IMR-90 (cell line): ENCODE results near the gene INPP5J. TPM values are rescaled to one million over a fixed set of nuclear protein-coding genes. Genes with fewer than 3 reads are reported as not detected.

Experiments
- ATAC-seq: fragments of 200-7000 bp; cut with Tn5 transposase; 2 replicates; pipeline ENCODE4 v1.9.1; 2020; ENCODE audit warnings: low read depth, mild to moderate bottlenecking, moderate library complexity
- BruUV-seq: library from RNA; stranded (reverse); fragments of 400-500 nt; replicated peaks from 2 replicates; lab custom pipeline; 2021; lab: Mats Ljungman, UMichigan
- CTCF ChIA-PET: fragments of 300-600 bp; formaldehyde crosslinking; extraction: SDS; loops from one replicate; lab custom pipeline; 2021; ENCODE audit warnings: antibody characterized with exemption; lab: Yijun Ruan, JAX
- POLR2A ChIA-PET: fragments of 300-600 bp; sonication (Branson Sonifier 250); formaldehyde crosslinking; loops from one replicate; lab custom pipeline; 2022; ENCODE audit warnings: antibody characterized with exemption; ENCODE audit not compliant: unreplicated experiment; lab: Charles Lee
- DNase-seq: peaks from one replicate; pipeline ENCODE4 v3.0.0; 2013
- H2AFZ ChIP-seq: replicated peaks from 2 replicates; pipeline ENCODE3; 2013; ENCODE audit warnings: low read length, mild to moderate bottlenecking; ENCODE audit not compliant: poor library complexity
- H2AK5ac ChIP-seq: 2 replicates; pipeline ENCODE4 v1.6.1; 2013; ENCODE audit warnings: low read depth, low read length, inconsistent platforms
- H2AK9ac ChIP-seq: replicated peaks from 2 replicates; pipeline ENCODE3; 2013; ENCODE audit warnings: mild to moderate bottlenecking, low read depth, low read length, moderate library complexity; ENCODE audit not compliant: poor library complexity
- H2BK120ac ChIP-seq: 2 replicates; pipeline ENCODE4 v1.6.1; 2013; ENCODE audit warnings: low read depth, low read length, inconsistent platforms
- H2BK15ac ChIP-seq: 3 replicates; pipeline ENCODE4 v1.6.1; 2013; ENCODE audit warnings: low read depth, low read length, inconsistent platforms
- H2BK20ac ChIP-seq: 2 replicates; pipeline ENCODE4 v1.6.1; 2013; ENCODE audit warnings: low read depth, mild to moderate bottlenecking, inconsistent platforms, low read length, moderate library complexity
- H2BK5ac ChIP-seq: 2 replicates; pipeline ENCODE4 v1.6.1; 2013; ENCODE audit warnings: mild to moderate bottlenecking, low read depth, low read length, inconsistent platforms; ENCODE audit not compliant: poor library complexity, severe bottlenecking
- H3K14ac ChIP-seq: replicated peaks from 2 replicates; pipeline ENCODE4 v1.6.1; 2013; ENCODE audit warnings: low read depth, low read length, inconsistent platforms
- H3K18ac ChIP-seq: 2 replicates; pipeline ENCODE4 v1.6.1; 2013; ENCODE audit warnings: low read depth, low read length, control low read depth
- H3K23ac ChIP-seq: 2 replicates; pipeline ENCODE4 v1.6.1; 2013; ENCODE audit warnings: low read depth, low read length, inconsistent platforms
- H3K27ac ChIP-seq: 2 replicates; pipeline ENCODE4 v1.5.1; 2013; ENCODE audit warnings: mild to moderate bottlenecking, control low read depth, low read length; ENCODE audit not compliant: insufficient read depth
- H3K27me3 ChIP-seq: 2 replicates; pipeline ENCODE4 v1.6.1; 2013; ENCODE audit warnings: low read length; ENCODE audit not compliant: control insufficient read depth, insufficient read depth
- H3K36me3 ChIP-seq: 2 replicates; pipeline ENCODE4 v1.6.1; 2013; ENCODE audit warnings: low read length, mixed read lengths; ENCODE audit not compliant: control insufficient read depth, insufficient read depth
- H3K4ac ChIP-seq: 2 replicates; pipeline ENCODE4 v1.6.1; 2013; ENCODE audit warnings: low read depth, low read length, inconsistent platforms
- H3K4me1 ChIP-seq: 2 replicates; pipeline ENCODE4 v1.6.1; 2013; ENCODE audit warnings: low read length, mixed read lengths; ENCODE audit not compliant: control insufficient read depth, insufficient read depth
- H3K4me2 ChIP-seq: 2 replicates; pipeline ENCODE4 v1.6.1; 2013; ENCODE audit warnings: low read depth, mild to moderate bottlenecking, control low read depth, low read length, moderate library complexity
- H3K4me3 ChIP-seq: 2 replicates; pipeline ENCODE4 v1.5.1; 2013; ENCODE audit warnings: low read depth, mild to moderate bottlenecking, control low read depth, low read length, moderate library complexity; ENCODE audit not compliant: insufficient read depth
- H3K56ac ChIP-seq: 2 replicates; pipeline ENCODE4 v1.6.1; 2013; ENCODE audit warnings: low read length, inconsistent platforms; ENCODE audit not compliant: insufficient read depth; ENCODE audit errors: extremely low read depth
- H3K79me1 ChIP-seq, 2 experiments: 2 replicates each; pipeline ENCODE4 v1.6.1; 2013; ENCODE audit warnings: low read length in 2 of 2, inconsistent platforms in 1 of 2, low read depth in 1 of 2
- H3K9ac ChIP-seq: 2 replicates; pipeline ENCODE4 v1.6.1; 2013; ENCODE audit warnings: low read depth, low read length, control low read depth
- H3K9me1 ChIP-seq: 2 replicates; pipeline ENCODE4 v1.6.1; 2013; ENCODE audit warnings: low read length, inconsistent platforms; ENCODE audit not compliant: insufficient read depth
- H3K9me3 ChIP-seq: 2 replicates; pipeline ENCODE4 v1.6.1; 2013; ENCODE audit warnings: low read length; ENCODE audit not compliant: control insufficient read depth, insufficient read depth
- H4K20me1 ChIP-seq: 2 replicates; pipeline ENCODE4 v1.6.1; 2013; ENCODE audit warnings: low read length, inconsistent platforms; ENCODE audit not compliant: insufficient read depth
- H4K5ac ChIP-seq: 2 replicates; pipeline ENCODE4 v1.6.1; 2013; ENCODE audit warnings: mild to moderate bottlenecking, low read depth, low read length, control low read depth
- H4K8ac ChIP-seq, 2 experiments: 2 replicates each; pipeline ENCODE4 v1.6.1; 2013; ENCODE audit warnings: low read depth in 2 of 2, low read length in 2 of 2, control low read depth in 1 of 2, inconsistent platforms in 1 of 2
- H4K91ac ChIP-seq: 2 replicates; pipeline ENCODE4 v1.6.1; 2013; ENCODE audit warnings: low read depth, low read length, inconsistent platforms; ENCODE audit not compliant: insufficient read depth
- MXI1 ChIP-seq: IDR thresholded peaks from 2 replicates; pipeline ENCODE4 v1.6.1; 2012; ENCODE audit warnings: low read depth, mild to moderate bottlenecking, low read length, moderate library complexity, borderline replicate concordance
- NFE2L2 ChIP-seq: fragments of 150-350 bp; IDR thresholded peaks from 2 replicates; pipeline ENCODE4 v1.6.1; 2016; ENCODE audit warnings: low read depth, mild to moderate bottlenecking, low read length
- POLR2A ChIP-seq: IDR thresholded peaks from 2 replicates; pipeline ENCODE4 v1.6.1; 2012; ENCODE audit warnings: mild to moderate bottlenecking, low read depth, low read length
- RCOR1 ChIP-seq: IDR thresholded peaks from 2 replicates; pipeline ENCODE4 v1.6.1; 2012; ENCODE audit warnings: mild to moderate bottlenecking, low read length, improper control_type of control experiment; ENCODE audit not compliant: insufficient replicate concordance
- WGBS, 2 experiments: methylation state at CpG; one replicate each; pipeline versions ENCODE4 v1.1.5 to v1.1.7; 2013; ENCODE audit warnings: missing lambda C conversion rate in 2 of 2; ENCODE audit not compliant: insufficient read length in 1 of 2; ENCODE audit errors: extremely low coverage in 2 of 2; 5-methylcytosine and 5-hydroxymethylcytosine counted together
- dilution Hi-C: fragments of 300-500 bp; cut with HindIII; formaldehyde crosslinking; loops from one replicate; pipeline ENCODE4 v1.14.3; 2018; ENCODE audit warnings: low sequenced_read_pairs; ENCODE audit not compliant: unreplicated experiment
- in situ Hi-C: fragments of 300-500 bp; cut with MboI; formaldehyde crosslinking; loops from 3 replicates; pipeline ENCODE4 v1.14.3; 2019; ENCODE audit warnings: low sequenced_read_pairs, inconsistent platforms, mixed read lengths
- intact Hi-C: fragments of 100-400 bp; cut with micrococcal nuclease; formaldehyde crosslinking; loops from 2 replicates; pipeline ENCODE4 v1.10.0; 2022
- polyA plus RNA-seq, 3 experiments: library from polyadenylated mRNA; depleted of rRNA; stranded (reverse); fragments of >200 nt; gene quantifications; 2 replicates each; pipeline ENCODE4 v1.2.3, GENCODE V29; 2012; ENCODE audit warnings: low replicate concordance in 1 of 3
- total RNA-seq: library from RNA; depleted of rRNA; stranded (reverse); fragments of >200 nt; gene quantifications from 2 replicates; pipeline ENCODE4 v1.2.3, GENCODE V29; 2012

Gene INPP5J
- total and polyA plus RNA-seq, 2 of the 4 experiments (the other 2 are of a cell fraction): 0.36 to 2.2 TPM

GRCh38 chr22:31086703-31087330 is 35.9 kb upstream of the INPP5J start (continued):
- TF ChIP-seq RCOR1: no peak

GRCh38 chr22:31087744-31088215 is 35.0 kb upstream of the INPP5J start:
- peaks cover 22% of the 10 kb centered on the region for H4K20me1 ChIP-seq
- H2BK5ac ChIP-seq: no peak overlapping the region
- no peak overlapping the region for H3K18ac ChIP-seq
- H3K23ac ChIP-seq: no peak overlapping the region
- H4K91ac ChIP-seq: no peak overlapping the region
- H3K56ac ChIP-seq: no peak overlapping the region
- no peak overlapping the region for H2AK9ac ChIP-seq
- H4K5ac ChIP-seq: no peak overlapping the region
- no peaks in the 10 kb centered on the region for H3K9me3 ChIP-seq
- H3K14ac ChIP-seq: no peak overlapping the region
- H3K4me1 ChIP-seq: peaks cover 20% of the 10 kb centered on the region
- H4K8ac ChIP-seq: no peak overlapping the region
- no peak overlapping the region for H2BK120ac ChIP-seq
- no peak for TF ChIP-seq MXI1
- TF ChIP-seq NFE2L2: no peak
- TF ChIP-seq POLR2A: no peak
- H3K4ac ChIP-seq: no peak overlapping the region
- H2BK20ac ChIP-seq: no peak overlapping the region
- H2AK5ac ChIP-seq: no peak overlapping the region
- dilution Hi-C loops: no loop called here
- H2AFZ ChIP-seq: no peak overlapping the region
- no peaks in the 10 kb centered on the region for H3K27me3 ChIP-seq
- no peak for ATAC-seq
- WGBS, 2 experiments: 93% methylated on average over 12 of the region's 21 CpGs; no CpG with 5 or more reads in 1 of the 2 experiments
- no peak overlapping the region for H3K9ac ChIP-seq
- DNase-seq: no peak
- intact Hi-C loops: no loop called here
- H3K9me1 ChIP-seq: peaks cover 10% of the 10 kb centered on the region
- no peak overlapping the region for H3K27ac ChIP-seq
- POLR2A ChIA-PET: no interaction called here
- peaks cover 65% of the 10 kb centered on the region for H3K36me3 ChIP-seq
- H3K4me2 ChIP-seq: no peak overlapping the region
- no TSS peak for BruUV-seq
- CTCF ChIA-PET: no interaction called here
- H2BK15ac ChIP-seq: no peak overlapping the region
- no peak overlapping the region for H3K4me3 ChIP-seq
- peaks cover 45 to 85% of the 10 kb centered on the region in 2 experiments for H3K79me1 ChIP-seq
- in situ Hi-C loops: loop anchor here (5.0 kb wide), 1 partner anchor 140 kb away; no protein-coding TSS in a partner anchor
